GM12878 (cell line): ENCODE results near the gene WFS1. TPM values are rescaled to one million over a fixed set of nuclear protein-coding genes. Genes with fewer than 3 reads are reported as not detected.

Experiments used
- ATAC-seq: fragments of 200-7000 bp; cut with Tn5 transposase; 3 replicates; pipeline ENCODE4 v1.9.1; 2020; ENCODE audit warnings: mild to moderate bottlenecking, moderate library complexity
- BruUV-seq: library from RNA; stranded (reverse); fragments of 400-500 nt; replicated peaks from 2 replicates; lab custom pipeline; 2021; lab: Mats Ljungman, UMichigan
- CTCF ChIA-PET: fragments of 300-600 bp; sonication (Branson Sonifier 250); formaldehyde crosslinking; extraction: SDS; loops from one replicate; lab custom pipeline; 2021; ENCODE audit warnings: inconsistent platforms; lab: Yijun Ruan, JAX
- POLR2A ChIA-PET: fragments of 350-600 bp; formaldehyde crosslinking; extraction: SDS; loops from one replicate; lab custom pipeline; 2021; ENCODE audit warnings: inconsistent platforms; lab: Charles Lee
- RAD21 ChIA-PET: fragments of 300-600 bp; sonication (Branson Sonifier 250); formaldehyde crosslinking; loops from one replicate; lab custom pipeline; 2023; ENCODE audit warnings: antibody characterized with exemption; ENCODE audit not compliant: unreplicated experiment; lab: Charles Lee
- SMC1A ChIA-PET: fragments of 300-600 bp; sonication (Branson Sonifier 250); formaldehyde crosslinking; loops from one replicate; lab custom pipeline; 2023; ENCODE audit not compliant: unreplicated experiment, uncharacterized antibody; lab: Charles Lee
- DNase-seq: peaks from one replicate; pipeline ENCODE4 v3.0.0-alpha.2; 2011; ENCODE audit warnings: low read depth, low spot score
- FAIRE-seq: peaks from 3 replicates; lab custom pipeline; 2011; peaks lifted over from hg19 to GRCh38; lab: Jason Lieb, UNC
- H2AFZ ChIP-seq: 2 replicates; pipeline ENCODE4 v1.6.0; 2011; ENCODE audit warnings: low read depth, low read length, control low read depth; ENCODE audit not compliant: control insufficient read depth
- H3K27ac ChIP-seq: 2 replicates; pipeline ENCODE4 v1.5.1; 2011; ENCODE audit warnings: control low read depth; ENCODE audit not compliant: control insufficient read depth, insufficient read depth
- H3K27me3 ChIP-seq, 2 experiments: replicated peaks in 1 of 2; 2 replicates each; pipeline versions ENCODE4 v1.6.0 to v1.6.1; 2011; ENCODE audit warnings: low read length in 1 of 2; ENCODE audit not compliant: control insufficient read depth in 2 of 2, insufficient read depth in 2 of 2
- H3K36me3 ChIP-seq, 2 experiments: 2 replicates each; pipeline ENCODE4 v1.5.1; 2011; ENCODE audit warnings: low read length in 1 of 2; ENCODE audit not compliant: control insufficient read depth in 2 of 2, insufficient read depth in 2 of 2
- H3K4me1 ChIP-seq: 2 replicates; pipeline ENCODE4 v1.6.1; 2011; ENCODE audit warnings: mild to moderate bottlenecking, low read length, moderate library complexity, mixed read lengths; ENCODE audit not compliant: control insufficient read depth, insufficient read depth
- H3K4me2 ChIP-seq: 2 replicates; pipeline ENCODE4 v1.6.0; 2011; ENCODE audit warnings: control low read depth; ENCODE audit not compliant: control insufficient read depth, insufficient read depth
- H3K4me3 ChIP-seq: fragments of 200-600 bp; sonication (generic); 2 replicates; pipeline ENCODE4 v1.5.1; 2016
- H3K79me2 ChIP-seq: 2 replicates; pipeline ENCODE4 v1.6.0; 2011; ENCODE audit warnings: low read length; ENCODE audit not compliant: control insufficient read depth, insufficient read depth
- H3K9ac ChIP-seq: 2 replicates; pipeline ENCODE4 v1.8.0; 2011; ENCODE audit warnings: low read length, control low read depth, mixed read lengths; ENCODE audit not compliant: control insufficient read depth, insufficient read depth
- H3K9me3 ChIP-seq: replicated peaks from 3 replicates; pipeline ENCODE4 v1.5.1; 2011; ENCODE audit warnings: mild to moderate bottlenecking, low read length; ENCODE audit not compliant: control insufficient read depth, insufficient read depth
- H4K20me1 ChIP-seq: 2 replicates; pipeline ENCODE4 v1.6.0; 2011; ENCODE audit not compliant: control insufficient read depth, insufficient read depth
- BMI1 ChIP-seq: fragments of 450-650 bp; IDR thresholded peaks from 2 replicates; pipeline ENCODE4 v1.6.1; 2016; ENCODE audit warnings: mild to moderate bottlenecking, moderate library complexity, borderline replicate concordance
- CBX3 ChIP-seq: fragments of 200-600 bp; sonication (generic); IDR thresholded peaks from 2 replicates; pipeline ENCODE4 v1.6.1; 2016; ENCODE audit warnings: low read depth, borderline replicate concordance
- CEBPB ChIP-seq, 2 experiments: fragments of 150-350 bp in 1 of 2; IDR thresholded peaks; 2 replicates each; pipeline ENCODE4 v1.6.1; 2012 to 2014; ENCODE audit warnings: low read depth in 2 of 2, low read length in 2 of 2, borderline replicate concordance in 1 of 2, inconsistent platforms in 1 of 2
- CHD2 ChIP-seq: IDR thresholded peaks from 2 replicates; pipeline ENCODE4 v1.6.1; 2011; ENCODE audit warnings: low read depth, low read length, improper control_type of control experiment, borderline replicate concordance
- DPF2 ChIP-seq: fragments of 450-650 bp; IDR thresholded peaks from 2 replicates; pipeline ENCODE4 v1.6.1; 2017; ENCODE audit warnings: mild to moderate bottlenecking
- EED ChIP-seq: sonication (generic); IDR thresholded peaks from 2 replicates; pipeline ENCODE4 v1.6.1; 2016; ENCODE audit warnings: antibody characterized with exemption, low read depth
- EGR1 ChIP-seq, 2 experiments: IDR thresholded peaks; 1 replicate in 1 of 2; 2 replicates in 1 of 2; pipeline ENCODE4 v1.6.1; 2011 to 2012; ENCODE audit warnings: low read depth in 2 of 2, low read length in 2 of 2, borderline replicate concordance in 1 of 2, mild to moderate bottlenecking in 1 of 2, moderate library complexity in 1 of 2
- ELK1 ChIP-seq: IDR thresholded peaks from 2 replicates; pipeline ENCODE4 v1.6.1; 2012; ENCODE audit warnings: low read depth, low read length, improper control_type of control experiment
- ESRRA ChIP-seq: IDR thresholded peaks from 2 replicates; pipeline ENCODE4 v1.6.1; 2012; ENCODE audit warnings: mild to moderate bottlenecking, low read length, improper control_type of control experiment
- FOXK2 ChIP-seq: fragments of 450-650 bp; IDR thresholded peaks from 2 replicates; pipeline ENCODE4 v1.6.1; 2017; ENCODE audit warnings: mild to moderate bottlenecking, moderate library complexity
- NBN ChIP-seq: fragments of 450-650 bp; IDR thresholded peaks from 2 replicates; pipeline ENCODE4 v1.6.1; 2016
- NFXL1 ChIP-seq: fragments of 450-650 bp; IDR thresholded peaks from 2 replicates; pipeline ENCODE4 v1.6.1; 2017; ENCODE audit warnings: antibody characterized with exemption, mild to moderate bottlenecking, borderline replicate concordance
- NFYB ChIP-seq: IDR thresholded peaks from 2 replicates; pipeline ENCODE4 v1.6.1; 2011; ENCODE audit warnings: low read depth, mild to moderate bottlenecking, low read length, improper control_type of control experiment, moderate library complexity; ENCODE audit not compliant: insufficient read depth
- NRF1 ChIP-seq: conservative IDR thresholded peaks from 2 replicates; pipeline ENCODE4 v1.6.1; 2011; ENCODE audit warnings: mild to moderate bottlenecking, low read depth, low read length, improper control_type of control experiment
- STAT1 ChIP-seq: fragments of 450-650 bp; conservative IDR thresholded peaks from 2 replicates; pipeline ENCODE4 v1.6.1; 2014; ENCODE audit warnings: antibody characterized with exemption, mild to moderate bottlenecking
- ZNF24 ChIP-seq: fragments of 450-650 bp; IDR thresholded peaks from 2 replicates; pipeline ENCODE4 v1.6.1; 2017; ENCODE audit warnings: antibody characterized with exemption, mild to moderate bottlenecking
- WGBS: methylation state at CpG from one replicate; pipeline ENCODE4 v1.1.6; 2016; ENCODE audit warnings: low lambda C conversion rate; ENCODE audit not compliant: insufficient replicate concordance, insufficient coverage; ENCODE audit errors: missing lambda C conversion rate; 5-methylcytosine and 5-hydroxymethylcytosine counted together
- in situ Hi-C: fragments of 300-500 bp; cut with MboI; formaldehyde crosslinking; loops from 9 replicates; pipeline ENCODE4 v1.14.3; 2018; ENCODE audit warnings: mixed read lengths
- intact Hi-C: fragments of 100-400 bp; cut with micrococcal nuclease; formaldehyde crosslinking; loops from one replicate; pipeline ENCODE4 v1.14.2; 2022; ENCODE audit not compliant: unreplicated experiment
- polyA plus RNA-seq, 11 experiments: library from polyadenylated mRNA; depleted of rRNA in 4 of 11; unstranded in 6 of 11; stranded (reverse) in 5 of 11; fragments of >200 nt; fragmentation: Nextera tagmentation in 4 of 11; fragmentation: Illumina TruSeq in 1 of 11; extraction: Ambion mirVana in 4 of 11; extraction: Trizol in 1 of 11; gene quantifications; 1 replicate in 1 of 11; 2 replicates in 10 of 11; pipeline versions ENCODE4 v1.2.1 to v1.2.3, GENCODE V29; 2011 to 2016; ENCODE audit warnings: inconsistent platforms in 2 of 11, missing spikeins in 2 of 11, low read depth in 1 of 11
- total RNA-seq, 4 experiments: library from RNA; depleted of rRNA in 3 of 4; stranded (reverse); fragments of >200 nt in 3 of 4; fragmentation: Illumina TruSeq in 1 of 4; extraction: Trizol in 1 of 4; gene quantifications; 2 replicates each; pipeline versions ENCODE4 v1.2.1 to v1.2.3, GENCODE V29; 2013 to 2021
- TF ChIP-seq, protein P1 (sequence below): IDR thresholded peaks from 2 replicates; pipeline ENCODE4 v1.6.1; 2011; ENCODE audit warnings: low read depth, low read length, improper control_type of control experiment, borderline replicate concordance
- TF ChIP-seq, protein P2 (sequence below): fragments of 450-650 bp; IDR thresholded peaks from 2 replicates; pipeline ENCODE4 v1.6.1; 2017; ENCODE audit warnings: borderline replicate concordance

The WFS1 gene
- total and polyA plus RNA-seq, 10 of the 15 experiments (the other 5 are each of a cell fraction or from before 2014, with no cell fraction given), result 0.31 to 4.7 (median 2.0) TPM

GRCh38 chr4:6322761-6323566, 53.3 kb downstream of the WFS1 start (continued):
- TF ChIP-seq NFXL1 (no peak), CHD2 (no peak), NBN (peak; percentile 30; the same call in 1 of the 2 replicates), NRF1 (no peak), DPF2 (0 out of 2 replicates have a peak, but pooled peaks have one; percentile 31), ELK1 (no peak), CBX3 (no peak), EED (no peak)
- TF ChIP-seq, protein P1, sequence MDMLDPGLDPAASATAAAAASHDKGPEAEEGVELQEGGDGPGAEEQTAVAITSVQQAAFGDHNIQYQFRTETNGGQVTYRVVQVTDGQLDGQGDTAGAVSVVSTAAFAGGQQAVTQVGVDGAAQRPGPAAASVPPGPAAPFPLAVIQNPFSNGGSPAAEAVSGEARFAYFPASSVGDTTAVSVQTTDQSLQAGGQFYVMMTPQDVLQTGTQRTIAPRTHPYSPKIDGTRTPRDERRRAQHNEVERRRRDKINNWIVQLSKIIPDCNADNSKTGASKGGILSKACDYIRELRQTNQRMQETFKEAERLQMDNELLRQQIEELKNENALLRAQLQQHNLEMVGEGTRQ, result no peak

DNA sequence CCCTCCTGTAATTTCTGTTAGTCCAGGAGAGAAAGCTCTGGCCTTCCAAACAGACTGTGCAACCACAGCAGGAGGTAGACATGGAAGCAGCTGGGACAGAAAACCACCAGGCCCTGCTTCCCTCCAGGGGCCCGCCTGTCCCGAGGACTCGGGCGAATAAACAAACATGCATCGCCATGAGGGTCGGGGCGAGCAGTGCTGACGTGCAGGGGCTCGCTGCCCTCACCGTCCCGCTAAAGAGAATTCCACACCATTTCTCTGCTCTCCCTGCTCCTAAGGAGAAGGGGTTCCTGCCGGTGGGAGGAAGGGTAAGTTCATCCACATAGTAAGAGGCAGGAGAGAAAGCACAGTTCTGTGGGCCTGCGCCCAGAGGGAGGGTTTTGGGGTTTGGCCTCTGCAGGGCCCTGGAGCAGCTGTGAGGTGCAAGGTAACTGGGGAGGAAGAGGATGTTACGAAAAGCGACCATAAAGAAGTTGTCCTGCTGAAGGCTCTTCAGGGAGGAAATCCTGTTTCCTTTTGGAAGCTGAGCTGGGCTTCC, 54.9 kb downstream of the WFS1 start:
- CTCF ChIA-PET, result interaction anchor here (1.2 to 20.1 kb wide), 6 partner anchors 46 to 327 kb away, joined by 4 to 469 read pairs (median 8); partner anchors contain the start of gene WFS1
- RAD21 ChIA-PET, result interaction anchor here (0.8 to 7.2 kb wide), 6 partner anchors 50 to 326 kb away, joined by 3 to 65 read pairs (median 6); partner anchors contain the start of gene WFS1
- Histone ChIP-seq H3K4me1 (no peaks in the 10 kb centered on the region), H3K27me3 (peaks cover 3% of the 10 kb centered on the region in 2 experiments; a peak in 3 of 4 replicates), H3K4me2 (no peak overlapping the region), H3K36me3 (no peaks in the 10 kb centered on the region), H3K27ac (no peak overlapping the region), H3K79me2 (no peaks in the 10 kb centered on the region), H3K4me3 (no peak overlapping the region), H4K20me1 (no peaks in the 10 kb centered on the region), H2AFZ (no peak overlapping the region), H3K9me3 (no peaks in the 10 kb centered on the region; the same call in 2 of the 3 replicates), H3K9ac (no peak overlapping the region)
- DNase-seq, result no peak
- BruUV-seq, result no TSS peak
- in situ Hi-C loops, result no loop called here
- SMC1A ChIA-PET, result interaction anchor here (1.0 to 7.0 kb wide), 8 partner anchors 31 to 190 kb away, joined by 3 to 137 read pairs (median 3); no protein-coding TSS in a partner anchor
- POLR2A ChIA-PET, result no interaction called here
- ATAC-seq, result no peak
- FAIRE-seq, result no peak
- 28% methylated on average over 15 of the region's 15 CpGs for WGBS
- intact Hi-C loops, result no loop called here
- TF ChIP-seq FOXK2 (no peak), BMI1 (no peak), ZNF24 (no peak), CEBPB (IDR thresholded peaks at IDR 0.05; ENCODE audit: borderline replicate concordance in 1 of 2, low read depth in 2 of 2, low read length in 2 of 2) (no peak), EGR1 (IDR thresholded peaks at IDR 0.05; ENCODE audit: borderline replicate concordance in 1 of 2, low read depth in 2 of 2, low read length in 2 of 2) (no peak), STAT1 (no peak), NFYB (no peak), ESRRA (no peak)
- TF ChIP-seq, protein P2, sequence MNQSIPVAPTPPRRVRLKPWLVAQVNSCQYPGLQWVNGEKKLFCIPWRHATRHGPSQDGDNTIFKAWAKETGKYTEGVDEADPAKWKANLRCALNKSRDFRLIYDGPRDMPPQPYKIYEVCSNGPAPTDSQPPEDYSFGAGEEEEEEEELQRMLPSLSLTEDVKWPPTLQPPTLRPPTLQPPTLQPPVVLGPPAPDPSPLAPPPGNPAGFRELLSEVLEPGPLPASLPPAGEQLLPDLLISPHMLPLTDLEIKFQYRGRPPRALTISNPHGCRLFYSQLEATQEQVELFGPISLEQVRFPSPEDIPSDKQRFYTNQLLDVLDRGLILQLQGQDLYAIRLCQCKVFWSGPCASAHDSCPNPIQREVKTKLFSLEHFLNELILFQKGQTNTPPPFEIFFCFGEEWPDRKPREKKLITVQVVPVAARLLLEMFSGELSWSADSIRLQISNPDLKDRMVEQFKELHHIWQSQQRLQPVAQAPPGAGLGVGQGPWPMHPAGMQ, result no peak
